H1 (cell line): Measurements from ENCODE around the gene RHOB. TPM values are rescaled to one million over a fixed set of nuclear protein-coding genes. Genes with fewer than 3 reads are reported as not detected.

Source experiments
- CTCF ChIA-PET: fragments of 300-600 bp; sonication (Branson Sonifier 250); formaldehyde crosslinking; loops from one replicate; lab custom pipeline; 2021; ENCODE audit not compliant: partially characterized antibody; lab: Charles Lee
- POLR2A ChIA-PET: fragments of 300-600 bp; sonication (Branson Sonifier 250); formaldehyde crosslinking; loops from one replicate; lab custom pipeline; 2021; ENCODE audit warnings: inconsistent platforms; ENCODE audit not compliant: partially characterized antibody; lab: Charles Lee
- DNase-seq, 2 experiments: peaks; one replicate each; pipeline versions ENCODE4 v3.0.0 to v3.0.0-alpha.2; 2010 to 2022; ENCODE audit warnings: low spot score in 2 of 2, low read depth in 1 of 2, mixed read lengths in 1 of 2
- FAIRE-seq: peaks from 2 replicates; lab custom pipeline; 2011; peaks lifted over from hg19 to GRCh38; lab: Jason Lieb, UNC
- H2AFZ ChIP-seq: 2 replicates; pipeline ENCODE4 v1.8.1; 2012; ENCODE audit warnings: low read length, inconsistent platforms
- H2AK5ac ChIP-seq: 2 replicates; pipeline ENCODE4 v1.6.1; 2013; ENCODE audit warnings: low read depth, low read length
- H2BK120ac ChIP-seq: replicated peaks from 2 replicates; pipeline ENCODE3; 2013; ENCODE audit warnings: low read depth, low read length, inconsistent platforms
- H2BK12ac ChIP-seq: 2 replicates; pipeline ENCODE4 v1.6.1; 2013; ENCODE audit warnings: low read depth, low read length
- H2BK15ac ChIP-seq: 2 replicates; pipeline ENCODE4 v1.6.1; 2013; ENCODE audit warnings: low read length
- H2BK20ac ChIP-seq: 2 replicates; pipeline ENCODE4 v1.6.1; 2013; ENCODE audit warnings: low read length
- H2BK5ac ChIP-seq: 2 replicates; pipeline ENCODE4 v1.6.1; 2013; ENCODE audit warnings: low read depth, low read length
- H3K14ac ChIP-seq: 2 replicates; pipeline ENCODE4 v1.6.1; 2013; ENCODE audit warnings: inconsistent platforms; ENCODE audit not compliant: insufficient read length
- H3K18ac ChIP-seq: 2 replicates; pipeline ENCODE4 v1.6.1; 2013; ENCODE audit warnings: low read length; ENCODE audit errors: extremely low read depth
- H3K23ac ChIP-seq: 2 replicates; pipeline ENCODE4 v1.6.1; 2013; ENCODE audit warnings: inconsistent platforms; ENCODE audit not compliant: insufficient read length
- H3K23me2 ChIP-seq: 2 replicates; pipeline ENCODE4 v1.6.1; 2013; ENCODE audit warnings: low read depth, low read length
- H3K27ac ChIP-seq: 2 replicates; pipeline ENCODE4 v1.6.1; 2011; ENCODE audit warnings: low read depth, low read length, inconsistent platforms
- H3K27me3 ChIP-seq, 4 experiments: replicated peaks in 1 of 4; 1 replicate in 1 of 4; 2 replicates in 3 of 4; pipeline versions ENCODE4 v1.6.1 to v1.8.1; 2011 to 2013; ENCODE audit warnings: low read length in 3 of 4, mild to moderate bottlenecking in 3 of 4, inconsistent platforms in 2 of 4, mixed read lengths in 2 of 4, moderate library complexity in 1 of 4; ENCODE audit not compliant: control insufficient read depth in 3 of 4, insufficient read depth in 3 of 4; ENCODE audit errors: extremely low read depth in 1 of 4
- H3K36me3 ChIP-seq, 4 experiments: 2 replicates each; pipeline versions ENCODE4 v1.6.1 to v1.8.1; 2011 to 2013; ENCODE audit warnings: mild to moderate bottlenecking in 4 of 4, low read length in 3 of 4, moderate library complexity in 2 of 4, control low read depth in 1 of 4, inconsistent platforms in 1 of 4; ENCODE audit not compliant: insufficient read depth in 4 of 4, control insufficient read depth in 2 of 4
- H3K4ac ChIP-seq: replicated peaks from 2 replicates; pipeline ENCODE3; 2013; ENCODE audit warnings: low read length, low read depth, mixed read lengths, inconsistent platforms; ENCODE audit not compliant: insufficient read length
- H3K4me1 ChIP-seq, 4 experiments: replicated peaks in 1 of 4; 1 replicate in 1 of 4; 2 replicates in 3 of 4; pipeline versions ENCODE4 v1.6.1 to v1.8.1; 2011 to 2013; ENCODE audit warnings: low read length in 3 of 4, inconsistent platforms in 2 of 4, mixed read lengths in 1 of 4; ENCODE audit not compliant: insufficient read depth in 4 of 4, control insufficient read depth in 3 of 4
- H3K4me2 ChIP-seq, 2 experiments: 2 replicates each; pipeline versions ENCODE4 v1.6.1 to v1.8.1; 2011 to 2013; ENCODE audit warnings: low read depth in 2 of 2, low read length in 2 of 2, control low read depth in 1 of 2, inconsistent platforms in 1 of 2, mild to moderate bottlenecking in 1 of 2; ENCODE audit not compliant: insufficient read depth in 1 of 2
- H3K4me3 ChIP-seq, 4 experiments: fragments of 200-600, 300-600 bp in 1 of 4; sonication (generic), shearing (Covaris generic), sonication (Bioruptor Twin) in 1 of 4; 2 replicates each; pipeline versions ENCODE4 v1.5.1 to v1.8.1; 2011 to 2016; ENCODE audit warnings: low read length in 4 of 4, low read depth in 3 of 4, control low read depth in 2 of 4, inconsistent platforms in 2 of 4, mild to moderate bottlenecking in 2 of 4, mixed read lengths in 1 of 4, moderate library complexity in 1 of 4; ENCODE audit not compliant: insufficient read depth in 2 of 4; ENCODE audit errors: extremely low read depth in 1 of 4
- H3K56ac ChIP-seq: replicated peaks from 2 replicates; pipeline ENCODE3; 2013; ENCODE audit warnings: low read depth, mild to moderate bottlenecking, mixed read lengths, low read length, inconsistent platforms; ENCODE audit not compliant: insufficient read length
- H3K79me1 ChIP-seq: 2 replicates; pipeline ENCODE4 v1.6.1; 2013; ENCODE audit warnings: low read depth, low read length, control low read depth
- H3K79me2 ChIP-seq, 2 experiments: 2 replicates each; pipeline versions ENCODE4 v1.6.1 to v1.8.1; 2012 to 2013; ENCODE audit warnings: low read length in 2 of 2, mild to moderate bottlenecking in 2 of 2, inconsistent platforms in 1 of 2; ENCODE audit not compliant: insufficient read depth in 2 of 2, control insufficient read depth in 1 of 2
- H3K9ac ChIP-seq, 4 experiments: replicated peaks in 1 of 4; 1 replicate in 1 of 4; 2 replicates in 3 of 4; pipeline versions ENCODE4 v1.6.1 to v1.8.1; 2011 to 2013; ENCODE audit warnings: low read depth in 3 of 4, low read length in 3 of 4, control low read depth in 2 of 4, mild to moderate bottlenecking in 2 of 4, moderate library complexity in 2 of 4, inconsistent platforms in 1 of 4; ENCODE audit errors: extremely low read depth in 1 of 4
- H3K9me3 ChIP-seq, 2 experiments: 2 replicates each; pipeline versions ENCODE4 v1.6.1 to v1.8.1; 2012 to 2013; ENCODE audit warnings: mild to moderate bottlenecking in 2 of 2, moderate library complexity in 2 of 2, control low read depth in 1 of 2, inconsistent platforms in 1 of 2, low read depth in 1 of 2, low read length in 1 of 2, mixed read lengths in 1 of 2; ENCODE audit not compliant: insufficient read depth in 2 of 2
- H4K20me1 ChIP-seq, 2 experiments: replicated peaks in 1 of 2; 2 replicates each; pipeline versions ENCODE3 to v1.8.1; 2011 to 2013; ENCODE audit warnings: inconsistent platforms in 2 of 2, low read length in 2 of 2, mild to moderate bottlenecking in 1 of 2; ENCODE audit not compliant: insufficient read depth in 2 of 2, control insufficient read depth in 1 of 2
- H4K5ac ChIP-seq: 2 replicates; pipeline ENCODE4 v1.6.1; 2013; ENCODE audit warnings: low read length, low read depth, mixed read lengths, inconsistent platforms; ENCODE audit not compliant: insufficient read length
- H4K8ac ChIP-seq: 2 replicates; pipeline ENCODE4 v1.8.0; 2013; ENCODE audit warnings: mild to moderate bottlenecking, moderate library complexity, low read length, inconsistent platforms; ENCODE audit not compliant: insufficient read depth; ENCODE audit errors: extremely low read depth
- H4K91ac ChIP-seq: replicated peaks from 2 replicates; pipeline ENCODE3; 2013; ENCODE audit warnings: low read length, mixed read lengths, inconsistent platforms; ENCODE audit not compliant: insufficient read length
- MAX ChIP-seq: IDR thresholded peaks from 2 replicates; pipeline ENCODE4 v1.6.1; 2012; ENCODE audit warnings: inconsistent platforms
- WGBS, 2 experiments: shearing (Covaris generic) in 1 of 2; methylation state at CpG; one replicate each; pipeline versions ENCODE4 v1.1.6 to v1.1.7; 2013 to 2015; ENCODE audit warnings: low lambda C conversion rate in 2 of 2, mixed read lengths in 2 of 2, inconsistent platforms in 1 of 2, low coverage in 1 of 2, missing lambda C conversion rate in 1 of 2; ENCODE audit not compliant: insufficient replicate concordance in 2 of 2, insufficient coverage in 1 of 2, insufficient read length in 1 of 2; ENCODE audit errors: extremely low coverage in 1 of 2, missing lambda C conversion rate in 1 of 2; 5-methylcytosine and 5-hydroxymethylcytosine counted together
- polyA plus RNA-seq, 7 experiments: library from polyadenylated mRNA; depleted of rRNA in 3 of 7; stranded (reverse) in 5 of 7; unstranded in 2 of 7; fragments of >200 nt in 5 of 7; fragments of 200-250 nt in 2 of 7; gene quantifications; 1 replicate in 5 of 7; 2 replicates in 1 of 7; 4 replicates in 1 of 7; pipeline versions ENCODE4 v1.2.1 to v1.2.3, GENCODE V29; 2011 to 2013; ENCODE audit warnings: missing spikeins in 2 of 7, mixed read lengths in 2 of 7
- total RNA-seq: library from RNA; stranded (reverse); fragmentation: NEBNext Ultra II Directional; extraction: Animal tissue kit (Norgen Biotek cat#: 25700); gene quantifications from 2 replicates; pipeline ENCODE4 v1.2.1, GENCODE V29; 2021

Gene RHOB
- total and polyA plus RNA-seq, 2 of the 8 experiments (the other 6 are each of a cell fraction or from before 2014, with no cell fraction given): 9.3 to 9.5 TPM

DNA sequence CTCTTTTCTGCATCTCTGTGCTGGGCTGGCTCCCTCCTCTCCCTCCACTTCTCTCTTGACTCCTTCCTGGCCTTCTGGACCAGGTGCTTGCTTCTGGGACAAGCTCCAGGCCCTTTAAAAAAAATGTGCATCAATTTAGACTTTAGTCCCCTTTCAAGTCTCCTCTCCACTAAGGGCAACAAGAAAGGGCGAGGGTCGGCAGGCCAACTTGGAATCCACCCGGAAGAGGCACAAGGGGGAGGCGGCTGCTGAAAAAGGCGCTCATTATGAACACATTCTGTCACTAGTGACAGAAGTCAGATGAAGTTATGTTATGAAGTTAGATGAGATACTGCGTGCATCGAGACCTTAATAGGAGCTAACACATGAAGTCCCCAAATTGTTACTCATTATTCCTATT, 13.6 kb upstream of the RHOB start:
- Histone ChIP-seq H3K18ac (no peak overlapping the region), H2BK120ac (no peak overlapping the region), H2AFZ (no peak overlapping the region), H3K4ac (no peak overlapping the region), H2BK5ac (no peak overlapping the region), H4K20me1 (no peaks in the 10 kb centered on the region), H3K23me2 (no peaks in the 10 kb centered on the region; the same call in 1 of the 2 replicates), H3K23ac (no peak overlapping the region), H3K56ac (no peak overlapping the region), H3K4me3 (no peak overlapping the region), H3K27ac (no peak overlapping the region), H3K36me3 (no peaks in the 10 kb centered on the region), H3K9me3 (no peaks in the 10 kb centered on the region), H2AK5ac (no peak overlapping the region), H3K79me1 (no peaks in the 10 kb centered on the region), H4K5ac (no peak overlapping the region), H2BK15ac (no peak overlapping the region), H3K14ac (no peak overlapping the region), H3K9ac (no peak overlapping the region), H3K4me1 (no peaks in the 10 kb centered on the region), H3K4me2 (no peak overlapping the region), H4K91ac (no peak overlapping the region), H2BK20ac (no peak overlapping the region), H3K79me2 (no peaks in the 10 kb centered on the region), H2BK12ac (no peak overlapping the region), H3K27me3 (no peaks in the 10 kb centered on the region), H4K8ac (no peak overlapping the region; the same call in 1 of the 2 replicates)
- no peak for TF ChIP-seq MAX
- ChIA-PET POLR2A (interaction anchor here (1.4 to 1.5 kb wide), 2 partner anchors 15 to 218 kb away, joined by 3 read pairs; partner anchors contain the start of gene HS1BP3), CTCF (interaction anchor here (1.0 to 25.0 kb wide), 6 partner anchors 10 to 209 kb away, joined by 3 to 404 read pairs (median 73); no protein-coding TSS in a partner anchor)
- 89% methylated on average over 7 of the region's 7 CpGs; no CpG with 5 or more reads in 1 of the 2 experiments for WGBS, 2 experiments
- DNase-seq (no peak), FAIRE-seq (no peak)
